Panc1 (cell line): ENCODE results near the gene CRISP3. TPM values are rescaled to one million over a fixed set of nuclear protein-coding genes. Genes with fewer than 3 reads are reported as not detected.

Source experiments
- ATAC-seq: fragments of 200-7000 bp; cut with Tn5 transposase; 2 replicates; pipeline ENCODE4 v1.9.1; 2020; ENCODE audit warnings: mild to moderate bottlenecking, moderate library complexity
- BruUV-seq: library from RNA; stranded (reverse); fragments of 400-500 nt; replicated peaks from 2 replicates; lab custom pipeline; 2021; lab: Mats Ljungman, UMichigan
- CTCF ChIA-PET: fragments of 300-600 bp; sonication (Branson Sonifier 250); formaldehyde crosslinking; loops from one replicate; lab custom pipeline; 2022; ENCODE audit warnings: antibody characterized with exemption; lab: Charles Lee
- POLR2A ChIA-PET: fragments of 300-600 bp; sonication (Branson Sonifier 250); formaldehyde crosslinking; loops from one replicate; lab custom pipeline; 2022; ENCODE audit warnings: antibody characterized with exemption; lab: Charles Lee
- DNase-seq: peaks from one replicate; pipeline ENCODE4 v3.0.0-alpha.2; 2010; ENCODE audit warnings: low read depth, low spot score
- H3K27ac ChIP-seq: 2 replicates; pipeline ENCODE4 v1.5.1; 2011; ENCODE audit warnings: mild to moderate bottlenecking, low read length, inconsistent platforms
- H3K27me3 ChIP-seq: fragments of 200-500 bp; sonication (Bioruptor generic); 2 replicates; pipeline ENCODE4 v1.6.0; 2014; ENCODE audit warnings: low read length, inconsistent platforms; ENCODE audit not compliant: control insufficient read depth, insufficient read depth
- H3K36me3 ChIP-seq: fragments of 200-500 bp; sonication (Bioruptor generic); 2 replicates; pipeline ENCODE4 v1.5.1; 2014; ENCODE audit warnings: inconsistent platforms, mild to moderate bottlenecking, low read length, moderate library complexity; ENCODE audit not compliant: control insufficient read depth, insufficient read depth
- H3K4me1 ChIP-seq: 2 replicates; pipeline ENCODE4 v1.5.1; 2011; ENCODE audit warnings: inconsistent platforms, mild to moderate bottlenecking, low read length, moderate library complexity; ENCODE audit not compliant: control insufficient read depth, insufficient read depth
- H3K4me3 ChIP-seq, 2 experiments: 2 replicates each; pipeline ENCODE4 v1.5.1; 2011 to 2012; ENCODE audit warnings: low read depth in 2 of 2, low read length in 2 of 2, mild to moderate bottlenecking in 2 of 2, inconsistent platforms in 1 of 2, moderate library complexity in 1 of 2
- H3K9me3 ChIP-seq: fragments of 200-500 bp; sonication (Bioruptor generic); 2 replicates; pipeline ENCODE4 v1.5.1; 2014; ENCODE audit warnings: low read depth, mild to moderate bottlenecking, inconsistent platforms, low read length, moderate library complexity; ENCODE audit not compliant: control insufficient read depth, insufficient read depth
- POLR2AphosphoS5 ChIP-seq: IDR thresholded peaks from 2 replicates; pipeline ENCODE4 v1.6.1; 2012; ENCODE audit warnings: mild to moderate bottlenecking, low read depth, low read length, moderate library complexity
- SIN3A ChIP-seq: IDR thresholded peaks from 2 replicates; pipeline ENCODE4 v1.6.1; 2012; ENCODE audit warnings: low read depth, mild to moderate bottlenecking, low read length, moderate library complexity, borderline replicate concordance; ENCODE audit not compliant: insufficient read depth
- TCF7L2 ChIP-seq: IDR thresholded peaks from 2 replicates; pipeline ENCODE4 v1.6.1; 2011; ENCODE audit warnings: mild to moderate bottlenecking, low read depth, low read length, inconsistent platforms
- in situ Hi-C: cut with HindIII; loops from 2 replicates; pipeline ENCODE4 v1.10.0; 2016; ENCODE audit warnings: low sequenced_read_pairs, low pct_unique_long_range_greater_than_20kb
- intact Hi-C: fragments of 100-400 bp; cut with micrococcal nuclease; formaldehyde crosslinking; loops from one replicate; pipeline ENCODE4 v1.10.0; 2022; ENCODE audit not compliant: unreplicated experiment
- total RNA-seq: library from RNA; stranded (reverse); gene quantifications from one replicate; pipeline ENCODE4 v1.2.1, GENCODE V29; 2021; ENCODE audit not compliant: unreplicated experiment
- TF ChIP-seq, protein P1 (sequence below): fragments of 450-650 bp; IDR thresholded peaks from 2 replicates; pipeline ENCODE4 v1.5.1; 2017; ENCODE audit warnings: mild to moderate bottlenecking
- TF ChIP-seq, protein P2 (sequence below), 2 experiments: IDR thresholded peaks; 2 replicates each; pipeline ENCODE4 v1.6.1; 2011 to 2012; ENCODE audit warnings: low read depth in 2 of 2, control low read depth in 1 of 2, low read length in 1 of 2, mild to moderate bottlenecking in 1 of 2, moderate library complexity in 1 of 2; ENCODE audit not compliant: insufficient read depth in 1 of 2

Gene CRISP3
- total RNA-seq, 1 experiment from 2014 or later = not detected

GRCh38 chr6:49733680-49734079 is 10.5 kb downstream of the CRISP3 start:
- in situ Hi-C loops = no loop called here
- Histone ChIP-seq H3K4me3 (no peak overlapping the region), H3K4me1 (no peaks in the 10 kb centered on the region), H3K9me3 (no peaks in the 10 kb centered on the region), H3K27me3 (no peaks in the 10 kb centered on the region), H3K36me3 (no peaks in the 10 kb centered on the region), H3K27ac (no peak overlapping the region)
- ChIA-PET CTCF (no interaction called here), POLR2A (no interaction called here)
- intact Hi-C loops = no loop called here
- no TSS peak for BruUV-seq
- ATAC-seq (no peak), DNase-seq (no peak)
- no peak for TF ChIP-seq POLR2AphosphoS5
- TF ChIP-seq TCF7L2 = no peak
- TF ChIP-seq SIN3A = no peak
- TF ChIP-seq, protein P1, sequence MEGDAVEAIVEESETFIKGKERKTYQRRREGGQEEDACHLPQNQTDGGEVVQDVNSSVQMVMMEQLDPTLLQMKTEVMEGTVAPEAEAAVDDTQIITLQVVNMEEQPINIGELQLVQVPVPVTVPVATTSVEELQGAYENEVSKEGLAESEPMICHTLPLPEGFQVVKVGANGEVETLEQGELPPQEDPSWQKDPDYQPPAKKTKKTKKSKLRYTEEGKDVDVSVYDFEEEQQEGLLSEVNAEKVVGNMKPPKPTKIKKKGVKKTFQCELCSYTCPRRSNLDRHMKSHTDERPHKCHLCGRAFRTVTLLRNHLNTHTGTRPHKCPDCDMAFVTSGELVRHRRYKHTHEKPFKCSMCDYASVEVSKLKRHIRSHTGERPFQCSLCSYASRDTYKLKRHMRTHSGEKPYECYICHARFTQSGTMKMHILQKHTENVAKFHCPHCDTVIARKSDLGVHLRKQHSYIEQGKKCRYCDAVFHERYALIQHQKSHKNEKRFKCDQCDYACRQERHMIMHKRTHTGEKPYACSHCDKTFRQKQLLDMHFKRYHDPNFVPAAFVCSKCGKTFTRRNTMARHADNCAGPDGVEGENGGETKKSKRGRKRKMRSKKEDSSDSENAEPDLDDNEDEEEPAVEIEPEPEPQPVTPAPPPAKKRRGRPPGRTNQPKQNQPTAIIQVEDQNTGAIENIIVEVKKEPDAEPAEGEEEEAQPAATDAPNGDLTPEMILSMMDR = no peak
- TF ChIP-seq, protein P2, sequence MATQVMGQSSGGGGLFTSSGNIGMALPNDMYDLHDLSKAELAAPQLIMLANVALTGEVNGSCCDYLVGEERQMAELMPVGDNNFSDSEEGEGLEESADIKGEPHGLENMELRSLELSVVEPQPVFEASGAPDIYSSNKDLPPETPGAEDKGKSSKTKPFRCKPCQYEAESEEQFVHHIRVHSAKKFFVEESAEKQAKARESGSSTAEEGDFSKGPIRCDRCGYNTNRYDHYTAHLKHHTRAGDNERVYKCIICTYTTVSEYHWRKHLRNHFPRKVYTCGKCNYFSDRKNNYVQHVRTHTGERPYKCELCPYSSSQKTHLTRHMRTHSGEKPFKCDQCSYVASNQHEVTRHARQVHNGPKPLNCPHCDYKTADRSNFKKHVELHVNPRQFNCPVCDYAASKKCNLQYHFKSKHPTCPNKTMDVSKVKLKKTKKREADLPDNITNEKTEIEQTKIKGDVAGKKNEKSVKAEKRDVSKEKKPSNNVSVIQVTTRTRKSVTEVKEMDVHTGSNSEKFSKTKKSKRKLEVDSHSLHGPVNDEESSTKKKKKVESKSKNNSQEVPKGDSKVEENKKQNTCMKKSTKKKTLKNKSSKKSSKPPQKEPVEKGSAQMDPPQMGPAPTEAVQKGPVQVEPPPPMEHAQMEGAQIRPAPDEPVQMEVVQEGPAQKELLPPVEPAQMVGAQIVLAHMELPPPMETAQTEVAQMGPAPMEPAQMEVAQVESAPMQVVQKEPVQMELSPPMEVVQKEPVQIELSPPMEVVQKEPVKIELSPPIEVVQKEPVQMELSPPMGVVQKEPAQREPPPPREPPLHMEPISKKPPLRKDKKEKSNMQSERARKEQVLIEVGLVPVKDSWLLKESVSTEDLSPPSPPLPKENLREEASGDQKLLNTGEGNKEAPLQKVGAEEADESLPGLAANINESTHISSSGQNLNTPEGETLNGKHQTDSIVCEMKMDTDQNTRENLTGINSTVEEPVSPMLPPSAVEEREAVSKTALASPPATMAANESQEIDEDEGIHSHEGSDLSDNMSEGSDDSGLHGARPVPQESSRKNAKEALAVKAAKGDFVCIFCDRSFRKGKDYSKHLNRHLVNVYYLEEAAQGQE (IDR thresholded peaks at IDR 0.05; ENCODE audit: insufficient read depth in 1 of 2, low read depth in 2 of 2, low read length in 1 of 2) = no peak

DNA sequence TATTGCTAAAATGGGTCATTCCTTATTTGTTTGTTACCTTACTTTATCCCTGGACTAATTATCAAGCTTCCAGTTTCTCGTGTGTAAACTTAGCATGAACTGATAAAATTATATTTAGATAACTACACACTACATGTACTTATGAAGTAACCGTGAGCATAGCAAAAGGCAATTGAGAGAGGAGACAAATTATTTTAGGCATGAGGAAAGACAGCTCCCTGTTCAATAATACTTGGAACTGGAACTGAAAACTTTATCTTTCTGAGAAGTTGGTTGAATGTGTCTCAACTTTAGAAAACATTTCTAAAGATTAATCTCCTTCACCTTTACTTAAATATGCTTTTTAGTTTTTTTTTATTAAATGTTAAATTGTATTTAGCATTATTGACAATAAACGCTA is 11.4 kb downstream of the CRISP3 start:
- H3K4me1 ChIP-seq = no peaks in the 10 kb centered on the region
- no peaks in the 10 kb centered on the region for H3K9me3 ChIP-seq
- no peak for ATAC-seq
- BruUV-seq = no TSS peak
- H3K4me3 ChIP-seq = no peak overlapping the region
- no peaks in the 10 kb centered on the region for H3K36me3 ChIP-seq
- no peak for DNase-seq
- intact Hi-C loops = no loop called here
- TF ChIP-seq POLR2AphosphoS5 (no peak), TCF7L2 (no peak), SIN3A (no peak)
- TF ChIP-seq, protein P1 = no peak
- TF ChIP-seq, protein P2 (IDR thresholded peaks at IDR 0.05; ENCODE audit: insufficient read depth in 1 of 2, low read depth in 2 of 2, low read length in 1 of 2) = no peak
- H3K27me3 ChIP-seq = no peaks in the 10 kb centered on the region
- no peak overlapping the region for H3K27ac ChIP-seq
- POLR2A ChIA-PET = no interaction called here
- in situ Hi-C loops = no loop called here
- CTCF ChIA-PET = no interaction called here
